ENCODE measurements around the gene LAMA2.

Gene LAMA2

GRCh38 chr6:128886706-128887105 lies 3.8 kb downstream of the LAMA2 start:
- Histone ChIP-seq H3K27me3 (replicated peaks in 2 of 5; ENCODE audit: control insufficient read depth in 4 of 5, insufficient read depth in 5 of 5, low read length in 4 of 5) (peaks cover 4 to 25% (median 12%) of the 10 kb centered on the region in 5 experiments), H3K27ac (ENCODE audit: insufficient read depth in 1 of 2, low read depth in 1 of 2, low read length in 2 of 2, poor library complexity in 1 of 2, severe bottlenecking in 2 of 2) (no peak overlapping the region), H3K4me1 (ENCODE audit: control extremely low read depth in 1 of 4, control insufficient read depth in 4 of 4, insufficient read depth in 4 of 4, low read length in 3 of 4) (no peaks in the 10 kb centered on the region), H3K4me3 (ENCODE audit: control insufficient read depth in 1 of 7, extremely low read depth in 1 of 7, insufficient read depth in 4 of 7, low read depth in 2 of 7, low read length in 6 of 7) (no peak overlapping the region), H3K36me3 (ENCODE audit: control insufficient read depth in 4 of 4, insufficient read depth in 4 of 4, low read length in 3 of 4) (no peaks in the 10 kb centered on the region), H3K9me3 (ENCODE audit: control extremely low read depth in 1 of 5, control insufficient read depth in 4 of 5, insufficient read depth in 2 of 5, low read depth in 1 of 5, low read length in 4 of 5) (no peaks in the 10 kb centered on the region)
- ChIA-PET CTCF (no interaction called here), POLR2A (no interaction called here)
- DNase-seq = no peak

DNA sequence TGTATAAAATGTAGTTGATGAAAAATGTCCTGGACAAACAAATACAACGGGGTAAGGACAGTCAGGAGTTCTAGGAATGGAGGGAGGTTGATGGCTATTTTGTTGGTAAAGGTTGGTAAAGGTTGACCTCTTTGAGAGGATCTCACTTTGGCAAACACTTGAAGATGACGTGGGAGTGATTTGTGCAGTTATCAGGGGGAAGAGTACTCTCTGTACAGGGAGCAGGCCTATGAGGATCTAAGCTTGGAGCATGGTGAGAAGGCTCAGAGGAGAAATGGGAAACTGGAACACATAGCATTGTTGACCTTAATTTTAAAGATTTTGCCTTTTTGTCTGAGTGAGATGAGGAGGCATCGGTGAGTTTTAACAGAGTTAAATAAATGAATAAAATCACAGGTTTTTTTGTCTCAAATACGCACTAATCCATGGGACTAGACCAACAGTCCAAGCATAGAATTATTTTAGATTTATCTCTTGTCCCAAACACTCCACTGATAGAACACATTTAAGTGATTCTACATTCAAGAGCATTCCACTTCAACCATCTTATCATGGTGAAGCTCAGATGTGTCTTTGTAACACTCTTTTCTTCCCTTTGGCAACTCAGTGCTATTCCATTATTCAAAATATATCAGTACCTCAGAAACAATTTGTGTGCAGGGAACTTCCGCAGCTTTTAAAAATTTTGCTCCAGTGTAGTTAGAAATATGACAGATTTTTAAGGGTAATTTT lies 5.7 kb downstream of the LAMA2 start:
- WGBS (ENCODE audit: insufficient coverage) = 100% methylated on average over 2 of the region's 5 CpGs

GRCh38 chr6:128889870-128890269 lies 6.9 kb downstream of the LAMA2 start:
- CTCF ChIA-PET = no interaction called here
- H3K4me3 ChIP-seq (ENCODE audit: control insufficient read depth in 1 of 7, extremely low read depth in 1 of 7, insufficient read depth in 4 of 7, low read depth in 2 of 7, low read length in 6 of 7) = no peak overlapping the region
- WGBS (ENCODE audit: insufficient coverage) = no CpG with 5 or more reads among the region's 5 CpGs
- no peaks in the 10 kb centered on the region for H3K27me3 ChIP-seq (replicated peaks in 2 of 5; ENCODE audit: control insufficient read depth in 4 of 5, insufficient read depth in 5 of 5, low read length in 4 of 5)
- H3K4me1 ChIP-seq (ENCODE audit: control extremely low read depth in 1 of 4, control insufficient read depth in 4 of 4, insufficient read depth in 4 of 4, low read length in 3 of 4) = no peaks in the 10 kb centered on the region
- POLR2A ChIA-PET = no interaction called here
- no peaks in the 10 kb centered on the region for H3K9me3 ChIP-seq (ENCODE audit: control extremely low read depth in 1 of 5, control insufficient read depth in 4 of 5, insufficient read depth in 2 of 5, low read depth in 1 of 5, low read length in 4 of 5)
- DNase-seq = no peak
- no peaks in the 10 kb centered on the region for H3K36me3 ChIP-seq (ENCODE audit: control insufficient read depth in 4 of 4, insufficient read depth in 4 of 4, low read length in 3 of 4)
- H3K27ac ChIP-seq (ENCODE audit: insufficient read depth in 1 of 2, low read depth in 1 of 2, low read length in 2 of 2, poor library complexity in 1 of 2, severe bottlenecking in 2 of 2) = no peak overlapping the region

More for the DNA sequence above, 5.7 kb downstream of the LAMA2 start:
- no peak overlapping the region for H3K4me3 ChIP-seq (ENCODE audit: control insufficient read depth in 1 of 7, extremely low read depth in 1 of 7, insufficient read depth in 4 of 7, low read depth in 2 of 7, low read length in 6 of 7)
- ChIA-PET POLR2A (no interaction called here), CTCF (no interaction called here)
- no peaks in the 10 kb centered on the region for H3K9me3 ChIP-seq (ENCODE audit: control extremely low read depth in 1 of 5, control insufficient read depth in 4 of 5, insufficient read depth in 2 of 5, low read depth in 1 of 5, low read length in 4 of 5)
- H3K27me3 ChIP-seq (replicated peaks in 2 of 5; ENCODE audit: control insufficient read depth in 4 of 5, insufficient read depth in 5 of 5, low read length in 4 of 5) = peaks cover 0 to 7% (median 0%) of the 10 kb centered on the region in 5 experiments
- H3K4me1 ChIP-seq (ENCODE audit: control extremely low read depth in 1 of 4, control insufficient read depth in 4 of 4, insufficient read depth in 4 of 4, low read length in 3 of 4) = no peaks in the 10 kb centered on the region
- no peak for DNase-seq
- H3K36me3 ChIP-seq (ENCODE audit: control insufficient read depth in 4 of 4, insufficient read depth in 4 of 4, low read length in 3 of 4) = no peaks in the 10 kb centered on the region
- H3K27ac ChIP-seq (ENCODE audit: insufficient read depth in 1 of 2, low read depth in 1 of 2, low read length in 2 of 2, poor library complexity in 1 of 2, severe bottlenecking in 2 of 2) = no peak overlapping the region

GRCh38 chr6:128892079-128892478 lies 9.1 kb downstream of the LAMA2 start:
- Histone ChIP-seq H3K27ac (ENCODE audit: insufficient read depth in 1 of 2, low read depth in 1 of 2, low read length in 2 of 2, poor library complexity in 1 of 2, severe bottlenecking in 2 of 2) (no peak overlapping the region), H3K4me3 (ENCODE audit: control insufficient read depth in 1 of 7, extremely low read depth in 1 of 7, insufficient read depth in 4 of 7, low read depth in 2 of 7, low read length in 6 of 7) (no peak overlapping the region), H3K4me1 (ENCODE audit: control extremely low read depth in 1 of 4, control insufficient read depth in 4 of 4, insufficient read depth in 4 of 4, low read length in 3 of 4) (no peaks in the 10 kb centered on the region), H3K9me3 (ENCODE audit: control extremely low read depth in 1 of 5, control insufficient read depth in 4 of 5, insufficient read depth in 2 of 5, low read depth in 1 of 5, low read length in 4 of 5) (no peaks in the 10 kb centered on the region), H3K36me3 (ENCODE audit: control insufficient read depth in 4 of 4, insufficient read depth in 4 of 4, low read length in 3 of 4) (no peaks in the 10 kb centered on the region), H3K27me3 (replicated peaks in 2 of 5; ENCODE audit: control insufficient read depth in 4 of 5, insufficient read depth in 5 of 5, low read length in 4 of 5) (no peaks in the 10 kb centered on the region)
- WGBS (ENCODE audit: insufficient coverage) = no CpG with 5 or more reads among the region's 2 CpGs
- ChIA-PET CTCF (no interaction called here), POLR2A (no interaction called here)
- DNase-seq = no peak

GRCh38 chr6:128899341-128900050 lies 16.6 kb downstream of the LAMA2 start:
- no peak for DNase-seq

DNA sequence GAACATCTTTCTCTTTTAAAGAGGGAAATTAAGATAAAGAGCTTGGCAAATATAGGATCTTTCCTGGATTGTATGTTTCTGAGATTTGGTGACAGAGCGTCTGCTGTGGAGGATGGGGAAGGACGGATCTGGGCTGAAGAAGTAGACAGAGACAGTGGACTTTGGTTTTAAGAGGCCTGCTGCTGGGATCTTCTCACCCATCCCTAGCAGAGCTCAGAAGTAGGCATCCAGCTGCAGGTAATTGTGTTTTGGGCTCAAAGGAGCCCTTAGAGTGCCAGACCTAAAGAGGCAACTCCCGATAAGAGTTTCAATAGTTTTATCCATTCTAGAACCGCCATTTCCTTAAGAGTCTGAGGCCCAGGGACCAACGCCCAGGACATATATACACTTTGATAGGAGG lies 20.8 kb downstream of the LAMA2 start:
- ChIA-PET POLR2A (no interaction called here), CTCF (no interaction called here)
- Histone ChIP-seq H3K27me3 (replicated peaks in 2 of 5; ENCODE audit: control insufficient read depth in 4 of 5, insufficient read depth in 5 of 5, low read length in 4 of 5) (no peaks in the 10 kb centered on the region), H3K4me3 (ENCODE audit: control insufficient read depth in 1 of 7, extremely low read depth in 1 of 7, insufficient read depth in 4 of 7, low read depth in 2 of 7, low read length in 6 of 7) (no peak overlapping the region), H3K9me3 (ENCODE audit: control extremely low read depth in 1 of 5, control insufficient read depth in 4 of 5, insufficient read depth in 2 of 5, low read depth in 1 of 5, low read length in 4 of 5) (no peaks in the 10 kb centered on the region), H3K36me3 (ENCODE audit: control insufficient read depth in 4 of 4, insufficient read depth in 4 of 4, low read length in 3 of 4) (no peaks in the 10 kb centered on the region), H3K27ac (ENCODE audit: insufficient read depth in 1 of 2, low read depth in 1 of 2, low read length in 2 of 2, poor library complexity in 1 of 2, severe bottlenecking in 2 of 2) (no peak overlapping the region), H3K4me1 (ENCODE audit: control extremely low read depth in 1 of 4, control insufficient read depth in 4 of 4, insufficient read depth in 4 of 4, low read length in 3 of 4) (no peaks in the 10 kb centered on the region)
- 97% methylated on average over 5 of the region's 5 CpGs for WGBS (ENCODE audit: insufficient coverage)
- DNase-seq = no peak

More at GRCh38 chr6:128899341-128900050, 16.6 kb downstream of the LAMA2 start:
- Histone ChIP-seq H3K27me3 (replicated peaks in 2 of 5; ENCODE audit: control insufficient read depth in 4 of 5, insufficient read depth in 5 of 5, low read length in 4 of 5) (no peaks in the 10 kb centered on the region), H3K4me1 (ENCODE audit: control extremely low read depth in 1 of 4, control insufficient read depth in 4 of 4, insufficient read depth in 4 of 4, low read length in 3 of 4) (no peaks in the 10 kb centered on the region), H3K9me3 (ENCODE audit: control extremely low read depth in 1 of 5, control insufficient read depth in 4 of 5, insufficient read depth in 2 of 5, low read depth in 1 of 5, low read length in 4 of 5) (no peaks in the 10 kb centered on the region), H3K36me3 (ENCODE audit: control insufficient read depth in 4 of 4, insufficient read depth in 4 of 4, low read length in 3 of 4) (no peaks in the 10 kb centered on the region), H3K4me3 (ENCODE audit: control insufficient read depth in 1 of 7, extremely low read depth in 1 of 7, insufficient read depth in 4 of 7, low read depth in 2 of 7, low read length in 6 of 7) (no peak overlapping the region), H3K27ac (ENCODE audit: insufficient read depth in 1 of 2, low read depth in 1 of 2, low read length in 2 of 2, poor library complexity in 1 of 2, severe bottlenecking in 2 of 2) (no peak overlapping the region)
- ChIA-PET POLR2A (no interaction called here), CTCF (no interaction called here)

- ChIA-PET POLR2A (no interaction called here), CTCF (no interaction called here)
- no peak overlapping the region for H3K4me3 ChIP-seq (ENCODE audit: control insufficient read depth in 1 of 7, extremely low read depth in 1 of 7, insufficient read depth in 4 of 7, low read depth in 2 of 7, low read length in 6 of 7)
- no peak for DNase-seq
- H3K27ac ChIP-seq (ENCODE audit: insufficient read depth in 1 of 2, low read depth in 1 of 2, low read length in 2 of 2, poor library complexity in 1 of 2, severe bottlenecking in 2 of 2) = no peak overlapping the region
- no peaks in the 10 kb centered on the region for H3K27me3 ChIP-seq (replicated peaks in 2 of 5; ENCODE audit: control insufficient read depth in 4 of 5, insufficient read depth in 5 of 5, low read length in 4 of 5)
- H3K36me3 ChIP-seq (ENCODE audit: control insufficient read depth in 4 of 4, insufficient read depth in 4 of 4, low read length in 3 of 4) = no peaks in the 10 kb centered on the region
- H3K9me3 ChIP-seq (ENCODE audit: control extremely low read depth in 1 of 5, control insufficient read depth in 4 of 5, insufficient read depth in 2 of 5, low read depth in 1 of 5, low read length in 4 of 5) = no peaks in the 10 kb centered on the region
- WGBS (ENCODE audit: insufficient coverage) = 100% methylated on average over 1 of the region's 2 CpGs
- H3K4me1 ChIP-seq (ENCODE audit: control extremely low read depth in 1 of 4, control insufficient read depth in 4 of 4, insufficient read depth in 4 of 4, low read length in 3 of 4) = no peaks in the 10 kb centered on the region
Observed at GRCh38 chr6:128914051-128914450, 31.1 kb downstream of the LAMA2 start.

Data from common myeloid progenitor, CD34-positive (primary cell).